HEK293 (cell line): ENCODE data around the gene MOGAT3.
A peak's percentile ranks its signal among the peaks of the same experiment; 100 is the strongest.

ENCODE experiments used
- BCL11A ChIP-seq: fragments of 450-650 bp; formaldehyde crosslinking; IDR thresholded peaks from 2 replicates; pipeline ENCODE4 v1.5.1; 2016; ENCODE audit warnings: low read depth, missing biosample characterization, missing genetic modification characterization
- GLI4 ChIP-seq: fragments of 450-650 bp; formaldehyde crosslinking; IDR thresholded peaks from 2 replicates; pipeline ENCODE4 v1.5.1; 2016; ENCODE audit warnings: missing biosample characterization, missing genetic modification characterization
- GLIS2 ChIP-seq: fragments of 450-650 bp; formaldehyde crosslinking; IDR thresholded peaks from 2 replicates; pipeline ENCODE4 v1.5.1; 2016; ENCODE audit warnings: missing biosample characterization, missing genetic modification characterization
- KLF9 ChIP-seq: fragments of 450-650 bp; formaldehyde crosslinking; IDR thresholded peaks from 2 replicates; pipeline ENCODE4 v1.5.1; 2016; ENCODE audit warnings: missing biosample characterization, missing genetic modification characterization, low read depth
- SETDB1 ChIP-seq: IDR thresholded peaks from one replicate; pipeline ENCODE4 v1.6.1; 2017; ENCODE audit warnings: mild to moderate bottlenecking, low read length, moderate library complexity, mixed read lengths; ENCODE audit not compliant: insufficient read length
- TRIM28 ChIP-seq: IDR thresholded peaks from 2 replicates; pipeline ENCODE4 v1.6.1; 2011; ENCODE audit warnings: low read length, control low read depth, borderline replicate concordance
- ZBTB11 ChIP-seq: fragments of 450-650 bp; formaldehyde crosslinking; conservative IDR thresholded peaks from 2 replicates; pipeline ENCODE4 v1.5.1; 2016; ENCODE audit warnings: low read depth, missing biosample characterization, missing genetic modification characterization
- ZBTB20 ChIP-seq: fragments of 450-650 bp; formaldehyde crosslinking; IDR thresholded peaks from 2 replicates; pipeline ENCODE4 v1.5.1; 2016; ENCODE audit warnings: missing biosample characterization, missing genetic modification characterization
- ZBTB21 ChIP-seq: fragments of 450-650 bp; formaldehyde crosslinking; IDR thresholded peaks from 2 replicates; pipeline ENCODE4 v1.5.1; 2017; ENCODE audit warnings: missing biosample characterization, missing genetic modification characterization
- ZBTB48 ChIP-seq: fragments of 450-650 bp; formaldehyde crosslinking; IDR thresholded peaks from 2 replicates; pipeline ENCODE4 v1.5.1; 2016; ENCODE audit warnings: missing biosample characterization, missing genetic modification characterization
- ZNF133 ChIP-seq: fragments of 450-650 bp; formaldehyde crosslinking; IDR thresholded peaks from 2 replicates; pipeline ENCODE4 v1.5.1; 2016; ENCODE audit warnings: missing biosample characterization, missing genetic modification characterization
- ZNF175 ChIP-seq: fragments of 450-650 bp; formaldehyde crosslinking; IDR thresholded peaks from 2 replicates; pipeline ENCODE4 v1.5.1; 2016; ENCODE audit warnings: missing biosample characterization, missing genetic modification characterization
- ZNF221 ChIP-seq: fragments of 450-650 bp; formaldehyde crosslinking; IDR thresholded peaks from 2 replicates; pipeline ENCODE4 v1.5.1; 2017; ENCODE audit warnings: missing biosample characterization, missing genetic modification characterization, borderline replicate concordance
- ZNF23 ChIP-seq: fragments of 450-650 bp; formaldehyde crosslinking; IDR thresholded peaks from 2 replicates; pipeline ENCODE4 v1.5.1; 2016; ENCODE audit warnings: missing biosample characterization, missing genetic modification characterization, borderline replicate concordance
- ZNF311 ChIP-seq: fragments of 450-650 bp; formaldehyde crosslinking; IDR thresholded peaks from 2 replicates; pipeline ENCODE4 v1.5.1; 2017; ENCODE audit warnings: missing biosample characterization, missing genetic modification characterization, borderline replicate concordance
- ZNF529 ChIP-seq: fragments of 450-650 bp; formaldehyde crosslinking; IDR thresholded peaks from 2 replicates; pipeline ENCODE4 v1.5.1; 2017; ENCODE audit warnings: missing genetic modification characterization, missing biosample characterization; ENCODE audit not compliant: insufficient replicate concordance
- ZNF530 ChIP-seq: fragments of 450-650 bp; formaldehyde crosslinking; IDR thresholded peaks from 2 replicates; pipeline ENCODE4 v1.5.1; 2016; ENCODE audit warnings: low read depth, missing biosample characterization, missing genetic modification characterization
- ZNF544 ChIP-seq: fragments of 450-650 bp; formaldehyde crosslinking; IDR thresholded peaks from 2 replicates; pipeline ENCODE4 v1.5.0; 2017; ENCODE audit warnings: missing biosample characterization, missing genetic modification characterization
- ZNF600 ChIP-seq: fragments of 450-650 bp; formaldehyde crosslinking; IDR thresholded peaks from 2 replicates; pipeline ENCODE4 v1.5.1; 2016; ENCODE audit warnings: missing biosample characterization, missing genetic modification characterization
- ZNF654 ChIP-seq: fragments of 450-650 bp; formaldehyde crosslinking; IDR thresholded peaks from 2 replicates; pipeline ENCODE4 v1.5.1; 2016; ENCODE audit warnings: low read depth, missing biosample characterization, missing genetic modification characterization
- ZNF658 ChIP-seq: fragments of 450-650 bp; formaldehyde crosslinking; IDR thresholded peaks from 2 replicates; pipeline ENCODE4; 2016; ENCODE audit warnings: missing biosample characterization, missing genetic modification characterization
- ZNF791 ChIP-seq: fragments of 450-650 bp; formaldehyde crosslinking; IDR thresholded peaks from 2 replicates; pipeline ENCODE4 v1.5.1; 2016; ENCODE audit warnings: missing biosample characterization, missing genetic modification characterization
- ZNF830 ChIP-seq: fragments of 450-650 bp; IDR thresholded peaks from 2 replicates; pipeline ENCODE4 v1.5.0; 2018; ENCODE audit warnings: missing biosample characterization, missing genetic modification characterization, low read depth, mild to moderate bottlenecking, moderate library complexity
- ZSCAN30 ChIP-seq: fragments of 450-650 bp; IDR thresholded peaks from 2 replicates; pipeline ENCODE4 v1.5.1; 2018; ENCODE audit warnings: missing biosample characterization, mild to moderate bottlenecking, missing genetic modification characterization, moderate library complexity
- TF ChIP-seq, protein P1 (sequence below): fragments of 450-650 bp; formaldehyde crosslinking; IDR thresholded peaks from 2 replicates; pipeline ENCODE4 v1.5.1; 2016; ENCODE audit warnings: missing biosample characterization, missing genetic modification characterization
- TF ChIP-seq, protein P2 (sequence below): fragments of 450-650 bp; formaldehyde crosslinking; IDR thresholded peaks from 2 replicates; pipeline ENCODE4 v1.5.1; 2016; ENCODE audit warnings: missing biosample characterization, missing genetic modification characterization
- TF ChIP-seq, protein P3 (sequence below): fragments of 450-650 bp; formaldehyde crosslinking; IDR thresholded peaks from 2 replicates; pipeline ENCODE4 v1.5.1; 2016; ENCODE audit warnings: missing biosample characterization, missing genetic modification characterization
- TF ChIP-seq, protein P4 (sequence below): fragments of 450-650 bp; formaldehyde crosslinking; IDR thresholded peaks from 2 replicates; pipeline ENCODE4 v1.5.1; 2016; ENCODE audit warnings: missing biosample characterization, missing genetic modification characterization, borderline replicate concordance
- TF ChIP-seq, protein P5 (sequence below): fragments of 450-650 bp; formaldehyde crosslinking; IDR thresholded peaks from 2 replicates; pipeline ENCODE4 v1.5.1; 2016; ENCODE audit warnings: missing biosample characterization, missing genetic modification characterization

MOGAT3 gene

GRCh38 chr7:101169838-101170551, 30.8 kb downstream of the MOGAT3 start (continued):
- TF ChIP-seq, protein P1, sequence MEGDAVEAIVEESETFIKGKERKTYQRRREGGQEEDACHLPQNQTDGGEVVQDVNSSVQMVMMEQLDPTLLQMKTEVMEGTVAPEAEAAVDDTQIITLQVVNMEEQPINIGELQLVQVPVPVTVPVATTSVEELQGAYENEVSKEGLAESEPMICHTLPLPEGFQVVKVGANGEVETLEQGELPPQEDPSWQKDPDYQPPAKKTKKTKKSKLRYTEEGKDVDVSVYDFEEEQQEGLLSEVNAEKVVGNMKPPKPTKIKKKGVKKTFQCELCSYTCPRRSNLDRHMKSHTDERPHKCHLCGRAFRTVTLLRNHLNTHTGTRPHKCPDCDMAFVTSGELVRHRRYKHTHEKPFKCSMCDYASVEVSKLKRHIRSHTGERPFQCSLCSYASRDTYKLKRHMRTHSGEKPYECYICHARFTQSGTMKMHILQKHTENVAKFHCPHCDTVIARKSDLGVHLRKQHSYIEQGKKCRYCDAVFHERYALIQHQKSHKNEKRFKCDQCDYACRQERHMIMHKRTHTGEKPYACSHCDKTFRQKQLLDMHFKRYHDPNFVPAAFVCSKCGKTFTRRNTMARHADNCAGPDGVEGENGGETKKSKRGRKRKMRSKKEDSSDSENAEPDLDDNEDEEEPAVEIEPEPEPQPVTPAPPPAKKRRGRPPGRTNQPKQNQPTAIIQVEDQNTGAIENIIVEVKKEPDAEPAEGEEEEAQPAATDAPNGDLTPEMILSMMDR (tag by site-specific recombination), result peak; percentile 93
- TF ChIP-seq GLI4 (no peak), ZNF529 (tag by site-specific recombination) (no peak), ZNF830 (tag by site-specific recombination) (no peak), ZNF544 (tag by site-specific recombination) (no peak), ZNF175 (tag by site-specific recombination) (no peak), TRIM28 (no peak), ZNF23 (tag by site-specific recombination) (no peak), ZNF311 (tag by site-specific recombination) (no peak), ZSCAN30 (tag by site-specific recombination) (no peak), KLF9 (tag by site-specific recombination) (peak; percentile 31; the same call in 1 of the 2 replicates), SETDB1 (no peak), ZNF221 (tag by site-specific recombination) (no peak), GLIS2 (tag by site-specific recombination) (peak; percentile 61), ZNF658 (tag by site-specific recombination) (no peak), ZBTB21 (tag by site-specific recombination) (no peak), ZBTB11 (tag by site-specific recombination) (no peak), ZNF791 (tag by site-specific recombination) (no peak), ZBTB48 (tag by site-specific recombination) (no peak), ZNF530 (tag by site-specific recombination) (no peak), BCL11A (tag by site-specific recombination) (no peak; the same call in 1 of the 2 replicates), ZNF133 (tag by site-specific recombination) (no peak), ZBTB20 (tag by site-specific recombination) (no peak), ZNF654 (tag by site-specific recombination) (peak; percentile 51), ZNF600 (tag by site-specific recombination) (peak; percentile 90)
- TF ChIP-seq, protein P2, sequence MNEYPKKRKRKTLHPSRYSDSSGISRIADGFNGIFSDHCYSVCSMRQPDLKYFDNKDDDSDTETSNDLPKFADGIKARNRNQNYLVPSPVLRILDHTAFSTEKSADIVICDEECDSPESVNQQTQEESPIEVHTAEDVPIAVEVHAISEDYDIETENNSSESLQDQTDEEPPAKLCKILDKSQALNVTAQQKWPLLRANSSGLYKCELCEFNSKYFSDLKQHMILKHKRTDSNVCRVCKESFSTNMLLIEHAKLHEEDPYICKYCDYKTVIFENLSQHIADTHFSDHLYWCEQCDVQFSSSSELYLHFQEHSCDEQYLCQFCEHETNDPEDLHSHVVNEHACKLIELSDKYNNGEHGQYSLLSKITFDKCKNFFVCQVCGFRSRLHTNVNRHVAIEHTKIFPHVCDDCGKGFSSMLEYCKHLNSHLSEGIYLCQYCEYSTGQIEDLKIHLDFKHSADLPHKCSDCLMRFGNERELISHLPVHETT (tag by site-specific recombination), result peak; percentile 13; the same call in 1 of the 2 replicates
- TF ChIP-seq, protein P3, sequence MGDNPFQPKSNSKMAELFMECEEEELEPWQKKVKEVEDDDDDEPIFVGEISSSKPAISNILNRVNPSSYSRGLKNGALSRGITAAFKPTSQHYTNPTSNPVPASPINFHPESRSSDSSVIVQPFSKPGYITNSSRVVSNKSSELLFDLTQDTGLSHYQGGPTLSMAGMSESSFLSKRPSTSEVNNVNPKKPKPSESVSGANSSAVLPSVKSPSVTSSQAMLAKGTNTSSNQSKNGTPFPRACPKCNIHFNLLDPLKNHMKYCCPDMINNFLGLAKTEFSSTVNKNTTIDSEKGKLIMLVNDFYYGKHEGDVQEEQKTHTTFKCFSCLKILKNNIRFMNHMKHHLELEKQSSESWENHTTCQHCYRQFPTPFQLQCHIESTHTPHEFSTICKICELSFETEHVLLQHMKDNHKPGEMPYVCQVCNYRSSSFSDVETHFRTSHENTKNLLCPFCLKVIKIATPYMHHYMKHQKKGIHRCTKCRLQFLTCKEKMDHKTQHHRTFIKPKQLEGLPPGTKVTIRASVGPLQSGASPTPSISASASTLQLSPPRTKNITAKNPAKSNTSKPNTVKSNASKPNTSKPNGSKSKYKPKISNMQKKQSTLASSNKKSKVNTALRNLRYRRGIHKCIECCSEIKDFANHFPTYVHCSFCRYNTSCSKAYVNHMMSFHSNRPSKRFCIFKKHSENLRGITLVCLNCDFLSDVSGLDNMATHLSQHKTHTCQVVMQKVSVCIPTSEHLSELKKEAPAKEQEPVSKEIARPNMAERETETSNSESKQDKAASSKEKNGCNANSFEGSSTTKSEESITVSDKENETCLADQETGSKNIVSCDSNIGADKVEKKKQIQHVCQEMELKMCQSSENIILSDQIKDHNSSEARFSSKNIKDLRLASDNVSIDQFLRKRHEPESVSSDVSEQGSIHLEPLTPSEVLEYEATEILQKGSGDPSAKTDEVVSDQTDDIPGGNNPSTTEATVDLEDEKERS (tag by site-specific recombination), result no peak
- TF ChIP-seq, protein P4, sequence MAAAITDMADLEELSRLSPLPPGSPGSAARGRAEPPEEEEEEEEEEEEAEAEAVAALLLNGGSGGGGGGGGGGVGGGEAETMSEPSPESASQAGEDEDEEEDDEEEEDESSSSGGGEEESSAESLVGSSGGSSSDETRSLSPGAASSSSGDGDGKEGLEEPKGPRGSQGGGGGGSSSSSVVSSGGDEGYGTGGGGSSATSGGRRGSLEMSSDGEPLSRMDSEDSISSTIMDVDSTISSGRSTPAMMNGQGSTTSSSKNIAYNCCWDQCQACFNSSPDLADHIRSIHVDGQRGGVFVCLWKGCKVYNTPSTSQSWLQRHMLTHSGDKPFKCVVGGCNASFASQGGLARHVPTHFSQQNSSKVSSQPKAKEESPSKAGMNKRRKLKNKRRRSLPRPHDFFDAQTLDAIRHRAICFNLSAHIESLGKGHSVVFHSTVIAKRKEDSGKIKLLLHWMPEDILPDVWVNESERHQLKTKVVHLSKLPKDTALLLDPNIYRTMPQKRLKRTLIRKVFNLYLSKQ (tag by site-specific recombination), result no peak
- TF ChIP-seq, protein P5, sequence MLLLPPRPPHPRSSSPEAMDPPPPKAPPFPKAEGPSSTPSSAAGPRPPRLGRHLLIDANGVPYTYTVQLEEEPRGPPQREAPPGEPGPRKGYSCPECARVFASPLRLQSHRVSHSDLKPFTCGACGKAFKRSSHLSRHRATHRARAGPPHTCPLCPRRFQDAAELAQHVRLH (tag by site-specific recombination), result no peak
